Measurements from ENCODE around the gene RAB44.

Gene RAB44

GRCh38 chr6:36727505-36728021 is 29.9 kb downstream of the RAB44 start:
- Histone ChIP-seq H3K27ac (ENCODE audit: low read length) (no peak overlapping the region), H3K4me2 (ENCODE audit: low read length) (no peak overlapping the region; the same call in 1 of the 2 replicates), H3K9me3 (ENCODE audit: insufficient read depth, low read length) (no peaks in the 10 kb centered on the region), H3K36me3 (replicated peaks; ENCODE audit: low read depth, low read length) (no peaks in the 10 kb centered on the region), H3K4me3 (ENCODE audit: low read length) (no peak overlapping the region), H2AFZ (ENCODE audit: low read depth, low read length) (no peak overlapping the region), H4K20me1 (ENCODE audit: insufficient read depth, low read length) (no peaks in the 10 kb centered on the region), H3K9ac (ENCODE audit: low read length) (no peak overlapping the region), H3K4me1 (ENCODE audit: low read length) (peaks cover 51% of the 10 kb centered on the region), H3K27me3 (ENCODE audit: low read depth, low read length) (no peaks in the 10 kb centered on the region), H3K79me2 (ENCODE audit: low read length) (no peaks in the 10 kb centered on the region)
- TF ChIP-seq CTCF (IDR thresholded peaks at IDR 0.05; ENCODE audit: low read depth, low read length) (no peak), EZH2phosphoT487 (IDR thresholded peaks at IDR 0.05; ENCODE audit: low read depth) (no peak)

- H3K79me2 ChIP-seq (ENCODE audit: low read length), result no peaks in the 10 kb centered on the region
- H3K4me2 ChIP-seq (ENCODE audit: low read length), result no peak overlapping the region
- H3K27ac ChIP-seq (ENCODE audit: low read length), result no peak overlapping the region
- no peaks in the 10 kb centered on the region for H3K27me3 ChIP-seq (ENCODE audit: low read depth, low read length)
- H3K9me3 ChIP-seq (ENCODE audit: insufficient read depth, low read length), result no peaks in the 10 kb centered on the region
- H3K9ac ChIP-seq (ENCODE audit: low read length), result no peak overlapping the region
- no peak overlapping the region for H2AFZ ChIP-seq (ENCODE audit: low read depth, low read length)
- H4K20me1 ChIP-seq (ENCODE audit: insufficient read depth, low read length), result no peaks in the 10 kb centered on the region
- no peaks in the 10 kb centered on the region for H3K36me3 ChIP-seq (replicated peaks; ENCODE audit: low read depth, low read length)
- no peak overlapping the region for H3K4me3 ChIP-seq (ENCODE audit: low read length)
- TF ChIP-seq EZH2phosphoT487 (IDR thresholded peaks at IDR 0.05; ENCODE audit: low read depth), result no peak
- TF ChIP-seq CTCF (IDR thresholded peaks at IDR 0.05; ENCODE audit: low read depth, low read length), result no peak
- H3K4me1 ChIP-seq (ENCODE audit: low read length), result peaks cover 51% of the 10 kb centered on the region
Observed at GRCh38 chr6:36728289-36729160, 30.9 kb downstream of the RAB44 start.

- Histone ChIP-seq H3K27ac (ENCODE audit: low read length) (no peak overlapping the region), H3K9me3 (ENCODE audit: insufficient read depth, low read length) (no peaks in the 10 kb centered on the region), H3K9ac (ENCODE audit: low read length) (no peak overlapping the region), H3K27me3 (ENCODE audit: low read depth, low read length) (no peaks in the 10 kb centered on the region), H3K79me2 (ENCODE audit: low read length) (no peaks in the 10 kb centered on the region), H3K4me3 (ENCODE audit: low read length) (no peak overlapping the region), H2AFZ (ENCODE audit: low read depth, low read length) (no peak overlapping the region), H3K4me2 (ENCODE audit: low read length) (no peak overlapping the region), H4K20me1 (ENCODE audit: insufficient read depth, low read length) (no peaks in the 10 kb centered on the region), H3K36me3 (replicated peaks; ENCODE audit: low read depth, low read length) (no peaks in the 10 kb centered on the region), H3K4me1 (ENCODE audit: low read length) (peaks cover 51% of the 10 kb centered on the region)
- TF ChIP-seq CTCF (IDR thresholded peaks at IDR 0.05; ENCODE audit: low read depth, low read length) (no peak), EZH2phosphoT487 (IDR thresholded peaks at IDR 0.05; ENCODE audit: low read depth) (no peak)
Observed at GRCh38 chr6:36729161-36729524, 31.5 kb downstream of the RAB44 start.

GRCh38 chr6:36730424-36731380 is 33.1 kb downstream of the RAB44 start:
- no peak for TF ChIP-seq CTCF (IDR thresholded peaks at IDR 0.05; ENCODE audit: low read depth, low read length)
- TF ChIP-seq EZH2phosphoT487 (IDR thresholded peaks at IDR 0.05; ENCODE audit: low read depth), result no peak
- Histone ChIP-seq H3K4me3 (ENCODE audit: low read length) (no peak overlapping the region), H3K9ac (ENCODE audit: low read length) (no peak overlapping the region), H2AFZ (ENCODE audit: low read depth, low read length) (no peak overlapping the region), H3K79me2 (ENCODE audit: low read length) (no peaks in the 10 kb centered on the region), H3K4me2 (ENCODE audit: low read length) (no peak overlapping the region), H4K20me1 (ENCODE audit: insufficient read depth, low read length) (no peaks in the 10 kb centered on the region), H3K27me3 (ENCODE audit: low read depth, low read length) (no peaks in the 10 kb centered on the region), H3K9me3 (ENCODE audit: insufficient read depth, low read length) (no peaks in the 10 kb centered on the region), H3K36me3 (replicated peaks; ENCODE audit: low read depth, low read length) (no peaks in the 10 kb centered on the region), H3K27ac (ENCODE audit: low read length) (no peak overlapping the region), H3K4me1 (ENCODE audit: low read length) (peaks cover 36% of the 10 kb centered on the region)

Measured in OCI-LY3 (cell line).